Occipital lobe (tissue), 2 donors: ENCODE measurements around the gene METTL25B. TPM values are rescaled to one million over a fixed set of nuclear protein-coding genes. Genes with fewer than 3 reads are reported as not detected.

ENCODE experiments used
- DNase-seq: peaks from one replicate; lab custom pipeline; 2025; lab: John Stamatoyannopoulos, UW
- total RNA-seq: library from RNA; depleted of rRNA; stranded (reverse); fragments of >200 nt; gene quantifications from one replicate; pipeline ENCODE4 v1.2.3, GENCODE V29; 2014

The METTL25B gene
- total RNA-seq, 1 donor from 2014 or later, result 9.2 TPM

- DNase-seq, result no peak
These were observed 1.6 kb upstream of the METTL25B start for GRCh38 chr1:156726549-156727226.

DNA sequence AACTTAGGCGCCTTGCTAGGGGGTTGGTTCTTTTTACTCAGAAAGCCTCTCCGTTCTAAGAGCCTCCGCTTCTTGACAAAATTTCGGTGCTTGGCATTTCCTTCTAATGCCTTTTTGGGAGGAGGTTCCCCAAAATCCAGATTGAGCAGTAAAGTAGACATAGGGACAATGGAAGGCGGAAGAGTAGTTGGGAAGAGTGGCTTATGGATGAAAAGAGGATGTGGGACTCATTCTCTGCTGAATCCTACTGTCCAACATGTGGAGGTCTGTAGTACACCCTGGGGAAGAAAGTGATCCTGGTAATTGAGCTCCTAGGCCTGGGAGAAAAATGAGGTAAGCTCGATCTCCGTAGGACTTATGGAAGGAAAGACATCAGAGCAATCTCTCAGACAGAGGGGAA is 777 bp upstream of the METTL25B start:
- no peak for DNase-seq

DNA sequence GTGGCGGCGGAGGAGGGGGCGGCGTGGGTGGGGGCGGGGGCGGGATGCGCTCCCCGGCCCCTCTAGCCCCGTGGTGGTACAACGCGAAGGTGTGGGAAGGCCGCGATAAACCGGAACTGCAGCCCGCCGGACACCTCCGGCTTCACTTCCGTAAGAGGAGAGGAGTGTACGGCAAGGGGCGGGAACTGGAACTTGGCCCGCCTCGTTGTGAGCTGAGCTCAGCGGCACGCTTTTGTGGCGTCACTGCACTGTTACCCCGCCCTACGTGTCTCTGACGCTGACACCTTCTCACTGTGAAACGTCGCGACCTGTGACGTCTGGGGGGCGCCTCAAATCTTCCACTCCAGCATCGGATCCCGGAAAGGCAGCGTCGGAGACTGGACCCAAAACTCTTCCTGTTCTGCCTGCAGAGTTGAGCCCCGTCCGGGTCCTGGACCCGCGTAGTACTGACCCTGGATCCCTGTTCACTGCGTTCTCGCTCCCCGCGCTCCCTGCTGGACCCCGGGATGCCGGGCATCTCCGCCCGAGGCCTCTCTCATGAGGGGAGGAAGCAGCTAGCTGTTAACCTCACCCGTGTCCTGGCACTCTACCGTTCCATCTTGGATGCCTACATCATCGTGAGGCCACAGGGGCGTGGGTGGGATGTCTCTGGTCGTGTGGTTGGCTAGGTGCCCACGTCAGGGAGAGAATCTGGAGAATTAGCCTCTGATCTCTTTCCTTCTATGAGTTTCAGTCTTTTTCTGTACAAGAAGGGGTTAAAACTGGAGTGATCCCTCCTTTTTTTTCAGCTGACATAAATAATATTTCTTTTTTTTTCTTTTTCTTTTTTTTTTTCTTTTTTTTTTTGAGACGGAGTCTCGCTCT is 562 bp downstream of the METTL25B start, which contains the start of gene ISG20L2:
TSS of gene ISG20L2 (minus strand) at position 168 of the 864 bp plus-strand sequence. CDS start 1,114 bp downstream, outside the sequence.
- peak; percentile 92 for DNase-seq

- DNase-seq, result no peak
These were observed 5.8 kb downstream of the METTL25B start for GRCh38 chr1:156733989-156734584.

GRCh38 chr1:156738407-156738806 is 10.1 kb downstream of the METTL25B start:
- no peak for DNase-seq

DNA sequence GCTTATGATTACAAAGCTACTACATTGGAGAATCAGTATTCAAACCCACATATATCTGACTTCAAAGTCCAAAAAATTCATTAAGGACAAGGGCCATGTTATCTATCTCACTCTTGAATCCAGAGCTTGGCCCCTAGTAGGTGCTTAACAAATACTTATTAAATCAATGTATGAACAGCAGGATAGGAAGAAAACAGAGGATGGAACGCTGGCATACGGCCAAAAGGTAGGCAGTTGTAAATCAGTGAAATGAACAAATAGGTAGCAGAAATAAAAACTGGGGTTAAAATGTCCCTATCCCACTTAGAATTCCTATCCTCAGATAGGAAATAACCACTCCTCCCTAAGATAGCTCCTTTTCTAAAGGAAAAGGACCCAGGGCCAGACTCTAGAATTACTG is 10.6 kb downstream of the METTL25B start:
- DNase-seq, result no peak

- DNase-seq, result no peak
These were observed 12.0 kb downstream of the METTL25B start for GRCh38 chr1:156740237-156740740.

- peak; percentile 98 for DNase-seq
These were observed 12.6 kb downstream of the METTL25B start, which contains the start of gene MRPL24 for GRCh38 chr1:156740741-156741480. MRPL24 (minus strand) TSS chr1:156741088; CDS start chr1:156738704, 2,384 bp downstream.

DNA sequence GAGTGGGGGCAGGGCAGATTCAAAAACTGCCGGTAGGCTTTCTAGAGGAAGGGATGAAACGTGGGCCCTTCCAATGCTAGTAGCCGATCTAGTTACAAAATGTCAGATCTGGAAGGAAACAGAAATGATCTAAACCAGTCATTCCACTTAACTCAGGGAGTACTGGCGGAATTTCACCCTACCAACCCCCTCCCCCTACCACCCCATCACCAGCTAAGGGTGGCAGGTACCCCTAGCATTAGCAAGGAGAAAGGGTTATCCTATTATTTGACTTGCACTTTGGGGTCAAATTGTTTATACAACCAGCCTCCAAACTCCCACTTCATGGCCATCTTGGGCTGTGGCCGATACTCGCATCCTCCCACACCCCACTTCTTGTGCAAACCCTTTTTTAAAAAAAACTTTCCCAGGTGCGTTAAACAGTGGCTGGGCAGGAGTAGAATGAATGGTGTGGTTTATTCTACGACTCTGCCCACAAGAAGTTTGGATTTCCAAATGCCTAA is 13.3 kb downstream of the METTL25B start:
- DNase-seq, result no peak

DNA sequence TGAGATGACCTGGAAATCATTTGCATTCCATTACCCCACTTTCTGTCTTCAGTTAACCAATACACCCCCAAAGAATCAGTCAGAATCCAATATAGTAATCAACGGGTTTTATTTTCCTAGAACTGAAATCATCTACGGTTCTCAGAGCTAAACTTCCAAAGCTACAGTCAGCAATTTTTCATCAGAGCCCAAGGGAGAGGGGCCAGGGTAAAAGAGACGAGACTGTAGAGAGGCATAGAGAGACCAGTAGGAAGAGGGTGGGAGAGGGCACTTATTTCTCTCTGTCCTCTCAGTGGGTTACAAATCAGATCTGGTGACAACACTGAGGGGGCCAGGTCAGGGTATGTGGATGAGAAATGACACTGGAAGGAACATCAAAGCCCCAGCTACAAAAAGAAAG is 13.7 kb downstream of the METTL25B start:
- DNase-seq, result no peak

GRCh38 chr1:156742801-156743200 is 14.5 kb downstream of the METTL25B start:
- no peak for DNase-seq

DNA sequence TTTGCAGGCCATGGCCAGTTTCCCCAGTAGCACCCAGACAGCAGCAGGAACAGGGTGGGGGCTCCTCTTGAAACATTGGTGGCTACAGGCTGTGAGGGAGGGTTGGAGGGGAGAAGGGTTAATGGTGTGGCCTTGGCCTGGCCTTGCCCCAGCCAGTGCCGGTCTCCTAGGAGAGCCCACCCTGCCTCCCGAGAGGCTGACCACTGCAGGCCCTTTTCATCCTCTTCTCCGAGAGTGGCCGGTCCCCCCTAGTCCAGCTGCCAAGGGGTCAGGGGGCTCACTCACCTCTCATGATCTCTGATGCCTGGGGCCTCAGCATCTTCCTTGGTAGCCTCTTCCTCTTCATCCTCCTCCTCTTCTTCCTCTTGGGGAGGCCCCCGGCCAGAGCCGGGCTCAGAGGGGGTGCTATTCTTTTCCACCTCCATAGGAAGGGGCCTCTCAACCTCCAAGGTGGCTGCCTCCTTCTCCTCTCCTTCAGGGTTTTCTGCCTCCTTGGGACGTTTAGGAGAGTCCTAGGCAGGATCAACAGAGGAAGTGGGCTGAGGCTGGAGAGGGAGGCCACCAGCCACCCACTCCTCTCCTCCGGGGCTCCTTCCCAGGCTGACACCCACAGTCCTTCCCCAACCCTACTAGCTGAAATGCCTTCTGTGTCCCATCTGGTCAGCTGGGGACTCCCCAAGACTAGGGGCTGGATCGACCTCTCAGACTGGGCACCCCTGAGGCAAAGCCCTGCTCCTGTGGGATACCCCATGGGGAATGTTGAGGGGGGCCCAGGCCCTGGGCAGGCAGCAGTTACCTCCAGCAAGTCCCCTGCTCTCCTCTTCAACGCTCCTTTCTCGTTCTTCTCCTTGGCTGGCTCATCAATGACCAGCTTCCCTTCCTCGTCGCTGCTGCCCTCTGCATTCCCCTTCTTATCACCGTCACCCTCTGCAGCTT is 15.4 kb downstream of the METTL25B start:
- no peak for DNase-seq

DNA sequence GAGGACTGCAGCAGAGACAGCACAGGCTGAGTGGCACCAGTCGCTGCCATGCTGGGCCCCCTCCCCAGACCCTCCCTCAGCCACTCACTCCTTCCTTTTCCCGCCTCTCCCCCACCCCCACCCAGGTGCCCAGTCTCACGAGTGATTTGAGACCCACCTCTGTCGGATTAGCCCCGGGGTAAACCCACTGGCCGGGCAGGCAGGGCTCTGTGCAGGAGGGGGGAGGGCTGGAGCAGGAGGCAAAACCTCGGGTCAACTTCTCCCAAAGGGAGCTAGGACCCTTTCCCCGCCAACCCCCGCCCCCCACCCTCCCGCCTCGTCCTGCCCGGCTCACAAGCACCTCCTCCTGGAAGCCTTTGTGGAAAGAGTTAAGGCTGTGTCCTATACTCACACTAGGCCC is 16.1 kb downstream of the METTL25B start:
- no peak for DNase-seq

DNA sequence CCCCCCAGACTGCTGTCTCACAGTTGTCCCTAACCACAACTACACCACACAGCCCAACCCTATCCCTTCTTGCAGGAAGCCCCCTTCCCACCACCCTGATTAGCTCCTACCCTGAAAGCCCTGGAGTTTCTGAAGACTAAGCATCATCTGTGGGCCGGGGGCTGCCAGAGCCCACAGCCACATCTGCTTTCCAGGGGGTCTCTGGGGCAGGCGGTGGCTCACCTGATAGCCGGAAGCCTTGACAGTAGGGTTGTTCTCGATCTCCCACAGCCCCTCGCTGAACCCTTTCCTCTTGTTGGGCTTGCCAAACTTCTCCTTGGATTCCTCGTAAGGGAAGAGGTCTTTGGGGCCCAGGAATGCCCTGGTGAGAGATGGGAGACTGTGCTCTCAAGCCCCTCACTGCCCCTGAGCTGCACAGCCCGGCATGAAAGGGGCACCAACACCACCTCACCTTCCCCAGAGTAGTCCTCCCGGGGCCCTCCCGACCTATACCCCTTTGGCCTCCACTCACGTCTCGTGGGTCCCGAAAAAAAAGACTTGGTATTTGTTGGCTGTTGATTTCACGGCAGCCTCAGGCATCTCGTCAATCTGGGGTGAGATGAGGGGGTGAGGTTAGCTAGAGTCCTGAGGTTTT is 16.6 kb downstream of the METTL25B start:
- DNase-seq, result no peak

DNA sequence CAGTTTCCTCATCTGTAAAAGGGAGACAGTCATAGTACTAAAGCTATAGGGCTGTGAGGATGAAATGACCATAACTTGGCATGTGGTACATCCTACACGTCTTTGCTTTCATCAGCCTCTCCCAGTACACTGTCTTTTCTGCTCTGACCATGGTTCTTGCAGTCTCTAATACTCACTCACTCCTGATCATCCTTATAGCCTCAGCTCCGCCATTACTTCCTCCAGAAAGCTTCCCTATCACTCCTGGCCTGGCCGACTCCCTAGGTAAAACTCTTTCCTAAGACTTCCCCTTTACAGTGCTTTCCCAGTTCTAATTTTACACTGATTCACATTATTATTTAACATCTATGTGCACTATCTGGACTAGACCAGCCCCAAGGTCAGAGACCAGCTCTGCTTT is 17.6 kb downstream of the METTL25B start:
- no peak for DNase-seq

DNA sequence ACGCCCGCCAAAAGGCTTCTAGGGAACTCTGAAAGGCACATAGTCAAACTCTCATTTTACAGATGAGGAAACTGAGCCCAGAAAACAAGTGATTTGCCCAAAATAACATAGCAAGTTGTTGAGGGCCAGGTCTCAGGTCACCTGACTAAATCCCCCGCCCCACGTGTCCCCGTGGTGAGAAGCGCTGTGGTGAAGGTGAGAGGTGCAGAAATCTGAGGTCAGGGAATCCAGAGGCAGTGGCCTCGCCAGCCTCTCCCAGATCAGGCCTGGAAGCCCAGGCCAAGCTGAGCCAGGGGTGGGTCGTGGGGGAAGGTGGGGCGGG is 18.1 kb downstream of the METTL25B start:
- DNase-seq, result no peak

DNA sequence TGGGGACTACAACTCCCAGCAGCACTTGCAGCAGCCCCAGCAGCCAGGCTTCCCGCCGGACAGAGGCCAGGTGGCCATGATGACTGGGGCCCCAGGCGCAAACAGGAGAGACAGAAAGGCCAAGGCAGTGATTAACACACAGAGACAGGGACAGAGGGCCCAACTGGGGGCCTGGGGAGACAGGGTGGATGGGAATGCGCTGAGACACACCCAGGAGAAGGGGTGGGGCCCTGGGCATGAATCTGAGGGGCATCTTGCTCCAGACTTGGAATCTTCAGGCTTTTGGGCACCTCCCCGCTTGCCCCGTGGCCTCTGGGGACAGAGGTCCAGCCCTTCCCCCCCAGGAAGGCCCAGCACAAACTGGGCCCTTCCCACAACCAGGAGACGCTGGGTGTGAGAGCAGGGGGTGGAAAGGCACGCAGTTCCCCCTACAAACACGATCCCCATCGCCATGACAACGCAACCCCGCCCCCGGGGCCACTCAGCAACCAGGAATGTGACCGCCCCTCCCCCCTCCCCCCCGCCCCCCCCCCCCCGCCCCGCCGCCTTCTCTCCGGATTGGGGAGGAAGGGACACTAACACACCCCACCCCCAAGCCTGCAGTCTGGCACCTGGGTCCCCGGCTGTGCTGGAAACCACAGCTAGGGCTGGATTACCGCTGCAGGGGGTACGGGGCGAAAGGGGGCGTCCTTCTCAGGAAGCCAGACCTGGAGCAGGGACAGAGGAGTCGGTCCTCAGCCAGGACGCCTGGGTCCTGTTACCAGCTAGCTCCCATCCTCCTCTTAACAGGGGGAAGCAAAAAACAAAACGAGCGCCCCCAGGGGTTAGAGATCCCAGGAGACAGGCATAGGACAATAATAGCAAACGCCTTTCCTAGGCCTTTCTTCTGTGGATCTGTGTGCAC is 18.7 kb downstream of the METTL25B start:
- peak; percentile 77 for DNase-seq
